Activated CD4-positive, alpha-beta T cell treated with anti-CD3 and anti-CD28 coated beads for 24 hours (primary cell): ENCODE results near the gene SBK3.
"Not testable (repeated sequence)": the region's sequence is repeated elsewhere in the genome, so short reads cannot be mapped to it uniquely, and the experiment has no call there.

ENCODE experiments used
- DNase-seq, 2 donors: peaks; one replicate each; pipeline ENCODE4 v3.0.0-alpha.2; 2020; ENCODE audit warnings: low read depth in 2 of 2

SBK3 gene

GRCh38 chr19:55545443-55545842 lies at the start of gene SBK3:
Gene SBK3, minus strand, starts transcription at chr19:55545543. Its CDS starts 0 bp downstream, at chr19:55545543.
- no peak for DNase-seq

- no peak for DNase-seq
Observed at GRCh38 chr19:55593096-55593772, 47.9 kb upstream of the SBK3 start.

- DNase-seq: no peak
Observed at GRCh38 chr19:55592391-55593090, 47.2 kb upstream of the SBK3 start.

- no peak for DNase-seq
Observed at GRCh38 chr19:55591555-55591954, 46.2 kb upstream of the SBK3 start.

GRCh38 chr19:55590617-55591016 lies 45.3 kb upstream of the SBK3 start:
- no peak for DNase-seq

GRCh38 chr19:55590109-55590508 lies 44.8 kb upstream of the SBK3 start:
- DNase-seq: no peak

- DNase-seq: no peak
Observed at GRCh38 chr19:55588738-55589137, 43.4 kb upstream of the SBK3 start.

- peak; percentile 93 to 96 for DNase-seq
Observed at GRCh38 chr19:55586976-55587668, 41.8 kb upstream of the SBK3 start.

- peak; percentile 47 to 54 for DNase-seq
Observed at GRCh38 chr19:55585658-55586339, 40.5 kb upstream of the SBK3 start.

- no peak for DNase-seq
Observed at GRCh38 chr19:55584871-55585270, 39.5 kb upstream of the SBK3 start.

GRCh38 chr19:55583897-55584296 lies 38.6 kb upstream of the SBK3 start:
- not testable (repeated sequence) for DNase-seq

GRCh38 chr19:55582284-55582683 lies 36.9 kb upstream of the SBK3 start:
- DNase-seq: not testable (repeated sequence)

- DNase-seq: no peak
Observed at GRCh38 chr19:55581823-55582223, 36.5 kb upstream of the SBK3 start.

- DNase-seq: no peak
Observed at GRCh38 chr19:55581145-55581822, 35.9 kb upstream of the SBK3 start.

- peak; percentile 75 to 77 for DNase-seq
Observed at GRCh38 chr19:55580628-55581144, 35.3 kb upstream of the SBK3 start, which contains the start of gene ZNF579. Gene ZNF579, minus strand, starts transcription at chr19:55580848. Its CDS starts 1,209 bp downstream, at chr19:55579639.

GRCh38 chr19:55579766-55580621 lies 34.7 kb upstream of the SBK3 start:
- no peak for DNase-seq

GRCh38 chr19:55578761-55579747 lies 33.7 kb upstream of the SBK3 start:
- DNase-seq: no peak

GRCh38 chr19:55578031-55578760 lies 32.9 kb upstream of the SBK3 start:
- no peak for DNase-seq
